HG03439 (cell line): ENCODE data around the gene CCSER1.
"Not testable (repeated sequence)": the region's sequence is repeated elsewhere in the genome, so short reads cannot be mapped to it uniquely, and the experiment has no call there.

Experiments
- ATAC-seq: cut with Tn5 transposase; IDR thresholded peaks from one replicate; pipeline ENCODE4 v1.9.1; 2021; ENCODE audit warnings: mild to moderate bottlenecking, moderate library complexity; ENCODE audit not compliant: unreplicated experiment

Gene CCSER1

DNA sequence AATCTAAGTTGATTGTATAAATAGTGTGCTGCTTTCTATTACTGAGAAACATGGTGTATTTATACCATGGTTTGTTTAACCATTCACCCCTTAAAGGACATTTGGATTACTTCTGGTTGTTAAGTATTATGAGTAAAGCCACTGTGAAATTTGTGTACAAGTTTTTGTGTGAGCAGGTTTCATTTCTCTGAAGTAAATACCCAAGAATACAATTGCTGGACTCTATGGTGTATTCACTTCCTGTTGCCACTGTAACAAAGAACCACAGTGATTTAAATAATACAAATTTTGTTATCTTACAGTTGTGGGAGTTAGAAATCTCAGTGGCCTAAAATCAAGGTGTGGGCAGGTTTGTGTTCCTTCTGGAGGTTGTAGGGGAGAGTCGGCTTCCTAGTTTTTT, 869.6 kb downstream of the CCSER1 start:
- no peak for ATAC-seq

- ATAC-seq = no peak
Observed at GRCh38 chr4:91015861-91016260, 888.7 kb downstream of the CCSER1 start.

DNA sequence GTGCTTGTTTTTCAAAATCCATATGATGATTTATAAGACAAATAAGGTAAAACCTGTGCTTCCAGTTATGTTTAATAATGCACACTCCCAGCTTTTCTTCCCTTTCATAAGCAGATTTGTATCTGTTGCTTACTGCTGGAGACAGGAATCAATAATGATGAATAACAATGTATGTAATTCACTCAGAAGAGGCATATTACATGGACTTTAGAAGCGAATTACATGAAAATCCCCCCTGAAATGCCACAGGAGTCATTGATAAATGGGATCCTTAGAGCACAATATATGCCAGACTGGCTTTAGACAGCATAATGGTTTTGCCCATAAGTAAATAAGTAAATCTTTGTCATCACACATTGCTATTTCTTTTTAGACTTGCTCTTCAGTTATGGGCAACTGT, 892.3 kb downstream of the CCSER1 start:
- ATAC-seq = no peak

GRCh38 chr4:91025241-91026148, 898.3 kb downstream of the CCSER1 start:
- ATAC-seq = no peak

DNA sequence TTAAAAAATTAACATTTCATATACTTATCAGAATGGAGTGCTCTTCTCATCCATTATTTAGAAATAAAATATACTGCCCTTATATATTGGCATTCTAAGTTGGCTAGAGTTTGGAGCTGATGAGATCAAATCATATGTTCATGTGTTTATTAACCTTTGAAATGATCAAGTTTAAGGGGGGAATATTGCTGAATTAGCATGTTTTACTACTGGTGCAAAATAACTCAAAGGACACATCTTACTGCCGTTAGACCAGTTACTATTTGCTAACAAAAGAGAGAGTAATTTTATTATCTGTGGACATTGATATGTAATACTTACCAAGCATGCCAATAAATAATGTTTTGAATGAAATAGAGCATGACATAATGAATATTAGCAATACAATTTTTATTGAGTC, 901.0 kb downstream of the CCSER1 start:
- ATAC-seq = no peak

- no peak for ATAC-seq
Observed at GRCh38 chr4:91031761-91032160, 904.6 kb downstream of the CCSER1 start.

GRCh38 chr4:91032725-91033445, 905.7 kb downstream of the CCSER1 start:
- no peak for ATAC-seq

DNA sequence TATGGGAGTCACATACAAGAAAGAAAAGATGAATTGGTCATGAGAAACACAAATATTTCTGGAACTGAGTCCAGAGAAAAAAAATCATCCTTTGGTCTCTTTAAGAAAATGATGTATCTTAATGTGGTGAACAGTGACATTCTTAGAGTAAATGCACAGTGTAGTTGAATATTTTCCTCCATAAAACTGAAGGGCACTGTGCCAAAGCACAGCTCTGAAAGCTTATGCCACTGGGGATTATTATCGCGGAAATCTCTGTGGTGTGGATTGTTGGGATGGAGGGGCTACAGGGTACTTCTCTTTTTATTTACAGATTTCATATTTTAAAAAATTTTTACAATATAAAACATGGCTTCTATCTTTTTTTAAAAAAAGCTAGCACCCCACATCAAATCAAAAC, 908.1 kb downstream of the CCSER1 start:
- ATAC-seq = no peak

- ATAC-seq = no peak
Observed at GRCh38 chr4:91037951-91038350, 910.8 kb downstream of the CCSER1 start.

- ATAC-seq = no peak
Observed at GRCh38 chr4:91057871-91058270, 930.7 kb downstream of the CCSER1 start.

DNA sequence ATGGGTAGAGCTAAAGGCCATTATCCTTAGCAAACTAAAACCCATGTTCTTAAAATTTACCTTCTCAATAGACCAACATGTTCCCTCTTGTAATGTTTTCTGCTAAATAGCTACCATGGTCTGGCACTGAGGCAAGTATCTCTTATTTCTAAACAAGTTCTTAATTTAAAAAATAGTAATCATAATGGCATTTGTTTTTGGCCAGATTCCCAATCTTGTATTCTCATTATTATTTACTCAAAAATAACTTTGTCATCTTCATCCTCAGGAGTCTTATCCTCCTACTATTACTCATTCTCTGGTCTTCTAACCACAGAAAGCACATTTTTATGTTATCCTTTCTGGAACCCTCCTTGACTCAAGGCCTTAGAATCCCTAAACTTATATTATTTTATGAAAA, 931.2 kb downstream of the CCSER1 start:
- no peak for ATAC-seq

GRCh38 chr4:91064157-91064853, 937.1 kb downstream of the CCSER1 start:
- no peak for ATAC-seq

DNA sequence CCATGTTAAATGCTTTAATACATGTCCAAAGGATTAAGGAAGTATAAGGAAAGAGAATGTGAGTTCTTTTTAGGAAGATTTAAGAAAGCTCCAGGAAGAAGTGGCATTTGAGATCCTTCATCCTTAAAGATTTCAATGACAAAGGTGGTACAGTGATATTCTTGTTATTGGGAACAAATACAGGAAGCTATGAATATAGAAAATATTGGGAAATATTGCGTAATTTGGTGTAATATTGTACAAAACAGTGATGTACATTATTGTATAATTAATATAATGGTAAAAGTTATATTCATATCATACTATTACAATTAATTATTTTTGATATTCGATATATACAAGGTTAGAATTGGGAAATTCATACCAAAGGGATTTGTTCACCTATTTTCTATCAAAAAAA, 937.9 kb downstream of the CCSER1 start:
- no peak for ATAC-seq

- ATAC-seq = no peak
Observed at GRCh38 chr4:91070736-91071135, 943.5 kb downstream of the CCSER1 start.

DNA sequence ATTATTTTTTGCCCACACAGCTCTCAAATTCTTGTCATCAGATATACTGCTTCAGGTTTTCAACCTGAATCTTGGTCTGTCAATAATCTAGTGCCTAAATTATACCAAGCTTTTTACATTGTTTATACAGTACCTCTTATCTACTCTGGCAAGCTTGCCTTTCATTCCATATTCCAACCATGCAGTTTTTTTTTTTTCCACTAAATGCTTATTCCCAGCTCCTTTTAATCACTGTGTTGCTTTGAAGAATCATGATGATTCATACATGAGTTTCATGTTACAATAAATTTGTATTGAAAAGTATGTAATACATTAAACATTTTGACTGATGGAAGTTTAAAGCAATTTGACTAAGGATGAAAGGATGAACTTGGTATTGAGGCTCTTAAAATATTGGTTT, 949.0 kb downstream of the CCSER1 start:
- no peak for ATAC-seq

DNA sequence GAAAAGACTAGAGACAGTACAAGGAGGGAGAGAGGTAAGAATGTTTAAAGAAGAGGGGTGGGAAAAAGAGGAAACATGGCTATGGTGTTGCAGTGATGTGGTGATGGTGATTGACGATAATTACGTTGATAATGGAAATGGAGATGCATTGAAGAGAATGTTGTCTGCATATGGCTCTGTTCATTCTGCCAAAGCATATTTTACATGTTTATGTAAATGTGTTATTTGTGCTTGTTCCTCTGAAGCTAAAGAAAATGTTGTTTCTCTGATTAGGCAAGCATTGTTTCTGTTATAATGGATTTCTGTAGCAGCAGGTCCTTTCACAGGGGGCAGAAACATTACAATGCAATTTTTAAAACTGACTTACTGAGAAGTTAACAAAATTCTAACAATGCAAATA, 958.8 kb downstream of the CCSER1 start:
- no peak for ATAC-seq

- ATAC-seq = no peak
Observed at GRCh38 chr4:91087743-91088142, 960.5 kb downstream of the CCSER1 start.

GRCh38 chr4:91089178-91089577, 962.0 kb downstream of the CCSER1 start:
- no peak for ATAC-seq

GRCh38 chr4:91092398-91092980, 965.3 kb downstream of the CCSER1 start:
- no peak for ATAC-seq

DNA sequence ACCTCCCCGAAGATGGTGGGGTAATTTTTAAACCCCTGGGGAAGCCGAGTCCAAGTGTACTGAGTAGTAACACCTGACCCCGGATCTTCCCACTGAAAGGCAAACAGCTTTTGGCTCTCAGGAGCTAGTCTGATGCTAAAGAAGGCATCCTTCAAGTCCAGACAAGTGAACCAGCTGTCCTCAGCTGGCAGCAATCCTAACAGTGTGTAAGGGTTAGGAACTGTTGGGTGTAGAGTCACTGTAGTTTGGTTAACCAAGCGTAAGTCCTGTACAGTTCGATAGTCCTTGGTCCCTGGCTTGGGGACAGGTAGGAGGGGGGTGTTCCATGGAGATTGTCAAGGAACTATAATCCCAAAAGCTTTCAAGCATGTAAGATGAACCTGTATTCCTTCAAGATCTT, 967.0 kb downstream of the CCSER1 start:
- ATAC-seq = not testable (repeated sequence)

- no peak for ATAC-seq
Observed at GRCh38 chr4:91099666-91100065, 972.5 kb downstream of the CCSER1 start.
